ENCODE results near the gene TCF4. TPM values are rescaled to one million over a fixed set of nuclear protein-coding genes. Genes with fewer than 3 reads are reported as not detected.

TCF4 gene
- total RNA-seq, 1 experiment from 2014 or later, result 0.42 TPM

DNA sequence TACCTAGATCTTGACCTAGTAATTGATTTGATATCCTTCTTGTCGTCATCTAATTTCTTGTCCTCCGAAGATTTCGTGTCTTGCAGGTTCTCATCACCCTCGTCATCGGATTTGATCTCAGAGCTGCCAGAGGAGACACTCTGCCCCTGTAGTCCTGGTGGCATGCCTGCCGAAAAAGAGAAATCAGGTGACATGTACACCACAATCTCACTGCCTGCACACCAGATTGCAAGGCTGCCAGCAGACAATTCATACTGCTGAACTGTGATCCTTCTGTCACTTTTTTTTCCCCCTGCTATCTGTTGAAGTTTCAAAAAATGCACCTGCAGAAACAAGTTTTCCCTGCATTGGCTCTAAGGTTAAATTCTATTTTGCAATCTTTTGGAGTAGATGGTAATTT, 355.5 kb downstream of the TCF4 start:
- H3K4me2 ChIP-seq (ENCODE audit: low read length), result no peak overlapping the region

More for the DNA sequence above, 355.5 kb downstream of the TCF4 start:
- ChIA-PET CTCF (no interaction called here), POLR2A (no interaction called here), RAD21 (ENCODE audit: low non-redundant PET in 1 of 2, low total read pairs in 2 of 2, uncharacterized antibody in 2 of 2, unreplicated experiment in 2 of 2) (no interaction called here)
- Histone ChIP-seq H3K36me3 (ENCODE audit: control insufficient read depth in 1 of 2, insufficient read depth in 2 of 2, low read length in 2 of 2) (no peaks in the 10 kb centered on the region), H3K4me3 (replicated peaks in 1 of 2; ENCODE audit: low read depth in 1 of 2, low read length in 2 of 2) (no peak overlapping the region), H3K27me3 (ENCODE audit: insufficient read depth, low read length) (no peaks in the 10 kb centered on the region; the same call in 1 of the 2 replicates), H3K4me1 (ENCODE audit: control insufficient read depth in 1 of 2, insufficient read depth in 2 of 2, low read length in 2 of 2) (no peaks in the 10 kb centered on the region), H3K9me3 (ENCODE audit: control insufficient read depth in 1 of 2, insufficient read depth in 1 of 2, low read depth in 1 of 2, low read length in 2 of 2) (no peaks in the 10 kb centered on the region), H3K79me2 (ENCODE audit: insufficient read depth, low read length) (no peaks in the 10 kb centered on the region), H4K20me1 (ENCODE audit: insufficient read depth) (no peaks in the 10 kb centered on the region), H2AFZ (ENCODE audit: low read depth, low read length, poor library complexity, severe bottlenecking) (no peak overlapping the region), H3K9ac (ENCODE audit: low read length) (no peak overlapping the region), H3K9me2 (ENCODE audit: insufficient read depth) (no peaks in the 10 kb centered on the region), H3K27ac (ENCODE audit: low read depth, low read length) (no peak overlapping the region)
- TF ChIP-seq RAD21 (IDR thresholded peaks at IDR 0.05; ENCODE audit: low read depth) (no peak), ZBTB33 (IDR thresholded peaks at IDR 0.05; ENCODE audit: extremely low read depth, insufficient replicate concordance, low read length) (no peak), ZNF274 (IDR thresholded peaks at IDR 0.05; ENCODE audit: low read depth, low read length) (no peak), SP1 (IDR thresholded peaks at IDR 0.05; ENCODE audit: low read depth) (no peak), CBX3 (IDR thresholded peaks at IDR 0.05; ENCODE audit: low read depth) (no peak), POLR2A (IDR thresholded peaks at IDR 0.05; ENCODE audit: borderline replicate concordance, extremely low read depth, insufficient read depth, insufficient read length) (no peak), JUND (IDR thresholded peaks at IDR 0.05) (no peak), SIN3A (IDR thresholded peaks at IDR 0.05; ENCODE audit: low read depth) (no peak), CEBPB (IDR thresholded peaks at IDR 0.05; ENCODE audit: low read depth) (no peak), EZH2phosphoT487 (IDR thresholded peaks at IDR 0.05; ENCODE audit: borderline replicate concordance) (no peak), MAX (IDR thresholded peaks at IDR 0.05) (no peak)
- TF ChIP-seq, protein P1, sequence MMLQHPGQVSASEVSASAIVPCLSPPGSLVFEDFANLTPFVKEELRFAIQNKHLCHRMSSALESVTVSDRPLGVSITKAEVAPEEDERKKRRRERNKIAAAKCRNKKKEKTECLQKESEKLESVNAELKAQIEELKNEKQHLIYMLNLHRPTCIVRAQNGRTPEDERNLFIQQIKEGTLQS (IDR thresholded peaks at IDR 0.05), result no peak
- no peak for ATAC-seq
- BruUV-seq (replicated peaks), result no TSS peak
- no peak for DNase-seq (ENCODE audit: low read depth, low spot score)
- intact Hi-C loops (cut with micrococcal nuclease), result loop anchor here (5.0 kb wide), 1 partner anchor 185 kb away; no protein-coding TSS in a partner anchor
